ENCODE results near the gene OR51V1.
"Not testable (repeated sequence)": the region's sequence is repeated elsewhere in the genome, so short reads cannot be mapped to it uniquely, and the experiment has no call there.

DNA sequence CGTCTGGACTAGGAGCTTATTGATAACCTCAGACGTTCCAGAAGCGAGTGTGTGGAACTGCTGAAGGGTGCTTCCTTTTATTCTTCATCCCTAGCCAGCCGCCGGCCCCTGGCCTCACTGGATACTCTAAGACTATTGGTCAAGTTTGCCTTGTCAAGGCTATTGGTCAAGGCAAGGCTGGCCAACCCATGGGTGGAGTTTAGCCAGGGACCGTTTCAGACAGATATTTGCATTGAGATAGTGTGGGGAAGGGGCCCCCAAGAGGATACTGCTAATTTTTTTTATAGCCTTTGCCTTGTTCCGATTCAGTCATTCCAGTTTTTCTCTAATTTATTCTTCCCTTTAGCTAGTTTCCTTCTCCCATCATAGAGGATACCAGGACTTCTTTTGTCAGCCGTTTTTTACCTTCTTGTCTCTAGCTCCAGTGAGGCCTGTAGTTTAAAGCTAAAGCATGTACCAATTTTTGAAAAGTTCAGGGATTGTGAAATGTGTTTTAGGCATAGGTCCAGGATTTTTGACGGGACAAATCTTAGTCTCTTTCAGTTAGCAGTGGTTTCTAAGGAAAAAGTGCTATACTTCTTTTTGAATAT, 49.4 kb upstream of the OR51V1 start, which contains the start of gene HBG1:
- TF ChIP-seq, protein P1, sequence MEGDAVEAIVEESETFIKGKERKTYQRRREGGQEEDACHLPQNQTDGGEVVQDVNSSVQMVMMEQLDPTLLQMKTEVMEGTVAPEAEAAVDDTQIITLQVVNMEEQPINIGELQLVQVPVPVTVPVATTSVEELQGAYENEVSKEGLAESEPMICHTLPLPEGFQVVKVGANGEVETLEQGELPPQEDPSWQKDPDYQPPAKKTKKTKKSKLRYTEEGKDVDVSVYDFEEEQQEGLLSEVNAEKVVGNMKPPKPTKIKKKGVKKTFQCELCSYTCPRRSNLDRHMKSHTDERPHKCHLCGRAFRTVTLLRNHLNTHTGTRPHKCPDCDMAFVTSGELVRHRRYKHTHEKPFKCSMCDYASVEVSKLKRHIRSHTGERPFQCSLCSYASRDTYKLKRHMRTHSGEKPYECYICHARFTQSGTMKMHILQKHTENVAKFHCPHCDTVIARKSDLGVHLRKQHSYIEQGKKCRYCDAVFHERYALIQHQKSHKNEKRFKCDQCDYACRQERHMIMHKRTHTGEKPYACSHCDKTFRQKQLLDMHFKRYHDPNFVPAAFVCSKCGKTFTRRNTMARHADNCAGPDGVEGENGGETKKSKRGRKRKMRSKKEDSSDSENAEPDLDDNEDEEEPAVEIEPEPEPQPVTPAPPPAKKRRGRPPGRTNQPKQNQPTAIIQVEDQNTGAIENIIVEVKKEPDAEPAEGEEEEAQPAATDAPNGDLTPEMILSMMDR (IDR thresholded peaks at IDR 0.05): not testable (repeated sequence)
- TF ChIP-seq EZH2 (IDR thresholded peaks at IDR 0.05; ENCODE audit: borderline replicate concordance, insufficient read depth, low read depth, low read length, poor library complexity, severe bottlenecking): not testable (repeated sequence)

Measured in B cell (primary cell).